Adrenal gland (tissue), 19 donors: ENCODE data around the gene GNMT. TPM values are rescaled to one million over a fixed set of nuclear protein-coding genes. Genes with fewer than 3 reads are reported as not detected.

Source experiments
- DNase-seq, 7 donors: peaks; one replicate each; pipeline ENCODE4 v3.0.0-alpha.2; 2019 to 2020
- H3K27ac ChIP-seq, 5 donors: fragments of 200-600 bp; sonication (generic) in 4 of 5; 1 replicate in 3 of 5; 2 replicates in 2 of 5; pipeline versions ENCODE4 v1.5.1 to v1.8.0; 2016 to 2020; ENCODE audit warnings: mild to moderate bottlenecking in 1 of 5
- H3K27me3 ChIP-seq: fragments of 200-600 bp; 2 replicates; pipeline ENCODE4 v1.8.0; 2021
- H3K36me3 ChIP-seq, 2 donors: fragments of 200-600 bp; replicated peaks in 1 of 2; 1 replicate in 1 of 2; 2 replicates in 1 of 2; pipeline versions ENCODE4 v1.5.1 to v1.8.0; 2018 to 2022
- H3K4me1 ChIP-seq, 2 donors: fragments of 200-600 bp; replicated peaks in 1 of 2; 1 replicate in 1 of 2; 2 replicates in 1 of 2; pipeline versions ENCODE4 v1.5.1 to v1.8.0; 2018 to 2021
- H3K4me3 ChIP-seq, 4 donors: fragments of 200-600 bp; sonication (generic) in 3 of 4; one replicate each; pipeline ENCODE4 v1.5.1; 2016 to 2018
- H3K9me3 ChIP-seq, 3 donors: fragments of 200-600 bp; sonication (generic) in 1 of 3; replicated peaks in 1 of 3; 1 replicate in 2 of 3; 2 replicates in 1 of 3; pipeline versions ENCODE4 v1.5.1 to v1.8.0; 2016 to 2021
- POLR2A ChIP-seq, 2 donors: fragments of 450-650 bp; IDR thresholded peaks; one replicate each; pipeline ENCODE4 v1.6.1; 2017; ENCODE audit warnings: antibody characterized with exemption in 2 of 2, mild to moderate bottlenecking in 2 of 2, moderate library complexity in 1 of 2
- WGBS, 4 donors: extraction: QIAGEN DNeasy Blood & Tissue Kit in 2 of 4; methylation state at CpG; one replicate each; pipeline versions ENCODE4 v1.1.5 to v1.1.7; 2013 to 2017; 5-methylcytosine and 5-hydroxymethylcytosine counted together
- intact Hi-C, 2 donors: fragments of 100-400 bp; cut with DNase I; formaldehyde crosslinking; loops; one replicate each; pipeline versions ENCODE4 v1.14.1 to v1.15.0; 2022 to 2023
- long read RNA-seq, 10 donors: library from polyadenylated mRNA in 3 of 10; unstranded in 2 of 10; stranded (forward) in 1 of 10; transcript quantifications; one replicate each; pipeline ENCODE4 v2.0.0 and lab custom pipeline, GENCODE V29; 2021 to 2026
- polyA plus RNA-seq, 3 donors: library from polyadenylated mRNA; stranded (reverse); fragments of 200-250 nt in 2 of 3; fragments of 350-450 nt in 1 of 3; fragmentation: Illumina TruSeq in 1 of 3; extraction: RNeasy Lipid Tissue Mini Kit (QIAGEN cat#74804) in 1 of 3; gene quantifications; one replicate each; pipeline ENCODE4 v1.2.3, GENCODE V29; 2013 to 2014
- total RNA-seq, 9 donors: library from RNA; depleted of rRNA in 4 of 9; stranded (reverse); fragments of >200 nt in 4 of 9; fragments of 120-200 nt in 1 of 9; fragmentation: NEBNext Ultra II Directional in 1 of 9; extraction: Animal tissue kit (Norgen Biotek cat#: 25700) in 1 of 9; gene quantifications; one replicate each; pipeline versions ENCODE4 v1.1.0 to v1.2.4, GENCODE V29; 2013 to 2023
- TF ChIP-seq, protein P1 (sequence below), 6 experiments: fragments of 450-650 bp in 4 of 6; fragments of 200-600 bp in 2 of 6; sonication (generic) in 1 of 6; IDR thresholded peaks; 1 replicate in 5 of 6; 2 replicates in 1 of 6; pipeline versions ENCODE4 v1.5.1 to v1.8.0; 2016 to 2021; ENCODE audit warnings: antibody characterized with exemption in 6 of 6, mild to moderate bottlenecking in 2 of 6, moderate library complexity in 1 of 6
- donor health status: healthy with polysubstance abuse.
- donor health status: Bipolar disorder and iron deficiency.
- donor health status: DM: yes; HTN: yes; CAD: no.
- donor health status: DM: no; HTN: no; CAD: no.
- donor health status: DM: no; HTN: no; CAD: no.
- donor health status: DM: yes; HTN: yes; CAD: no.

GNMT gene
- under 1 TPM in 5 of 9 donors, not detected in 4; 0.28 to 0.65 (median 0.52) TPM for total RNA-seq
- 1 to 10 TPM in 2 of 3 donors, under 1 TPM in 1; 0.29 to 4.4 (median 1.1) TPM for polyA plus RNA-seq
- long read RNA-seq, donor 1, partial matches to known transcripts = 5 of 5 reads
- long read RNA-seq, donor 1, other reads (novel, unspliced or antisense) = 0 of 5 reads
- long read RNA-seq, donor 2 = 0 reads
- long read RNA-seq, donor 3 = 0 reads
- long read RNA-seq, donor 4, partial matches to known transcripts = 0 of 1 reads
- long read RNA-seq, donor 4, other reads (novel, unspliced or antisense) = 1 of 1 reads
- long read RNA-seq, donor 5, partial matches to known transcripts = 0 of 1 reads
- long read RNA-seq, donor 5, other reads (novel, unspliced or antisense) = 0 of 1 reads
- long read RNA-seq, donor 6 = 0 reads
- long read RNA-seq, donor 7, partial matches to known transcripts = 5 of 5 reads
- long read RNA-seq, donor 7, other reads (novel, unspliced or antisense) = 0 of 5 reads
- long read RNA-seq, donor 8 = 0 reads
- long read RNA-seq, donor 9 = 0 reads
- long read RNA-seq, donor 10 = 0 reads

DNA sequence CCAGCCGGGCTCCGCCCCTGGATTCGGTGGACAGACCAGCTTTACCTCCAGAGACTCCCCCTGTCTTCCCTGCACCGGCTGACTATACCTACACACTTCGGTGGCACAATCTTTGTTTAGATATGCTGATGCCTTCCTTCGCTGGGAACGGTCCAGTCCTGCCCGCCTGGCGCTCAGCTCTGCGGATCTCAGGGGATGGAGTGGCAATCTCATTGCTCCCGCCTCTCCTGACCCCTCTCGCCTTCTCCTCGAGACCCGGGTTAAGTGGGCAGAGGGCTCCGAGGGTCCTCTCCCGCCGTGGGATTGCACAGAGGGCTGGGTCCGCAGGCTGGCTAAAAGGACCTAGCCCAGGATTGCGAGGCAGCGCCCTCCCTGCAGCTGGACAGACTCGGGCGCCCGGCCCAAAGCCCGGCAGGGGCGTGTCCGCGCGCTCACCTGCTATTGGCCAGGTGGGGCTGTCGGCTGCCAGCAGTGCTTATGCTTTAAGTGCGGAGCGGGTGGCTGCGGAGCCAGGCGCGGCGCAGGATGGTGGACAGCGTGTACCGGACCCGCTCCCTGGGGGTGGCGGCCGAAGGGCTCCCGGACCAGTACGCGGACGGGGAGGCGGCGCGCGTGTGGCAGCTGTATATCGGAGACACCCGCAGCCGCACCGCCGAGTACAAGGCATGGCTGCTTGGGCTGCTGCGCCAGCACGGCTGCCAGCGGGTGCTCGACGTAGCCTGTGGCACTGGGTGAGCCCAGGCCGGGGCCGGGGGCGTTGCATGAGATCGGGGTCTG is at the start of gene GNMT:
Gene GNMT, plus strand, starts transcription at position 512 of the 777 bp plus-strand sequence. Its CDS starts 14 bp downstream, at position 526.
- Histone ChIP-seq H3K27me3 (no peaks in the 10 kb centered on the region), H3K36me3 (peaks cover 0 to 15% of the 10 kb centered on the region in 2 donors), H3K27ac (peak within 1 kb of the TSS in 1 of 5 donors; percentile 29), H3K9me3 (no peaks in the 10 kb centered on the region), H3K4me3 (peak within 1 kb of the TSS in 1 of 4 donors; percentile 59), H3K4me1 (peaks cover 10% of the 10 kb centered on the region in 2 donors)
- peak; percentile 46 to 71 (median 55) for DNase-seq
- TF ChIP-seq, protein P1, sequence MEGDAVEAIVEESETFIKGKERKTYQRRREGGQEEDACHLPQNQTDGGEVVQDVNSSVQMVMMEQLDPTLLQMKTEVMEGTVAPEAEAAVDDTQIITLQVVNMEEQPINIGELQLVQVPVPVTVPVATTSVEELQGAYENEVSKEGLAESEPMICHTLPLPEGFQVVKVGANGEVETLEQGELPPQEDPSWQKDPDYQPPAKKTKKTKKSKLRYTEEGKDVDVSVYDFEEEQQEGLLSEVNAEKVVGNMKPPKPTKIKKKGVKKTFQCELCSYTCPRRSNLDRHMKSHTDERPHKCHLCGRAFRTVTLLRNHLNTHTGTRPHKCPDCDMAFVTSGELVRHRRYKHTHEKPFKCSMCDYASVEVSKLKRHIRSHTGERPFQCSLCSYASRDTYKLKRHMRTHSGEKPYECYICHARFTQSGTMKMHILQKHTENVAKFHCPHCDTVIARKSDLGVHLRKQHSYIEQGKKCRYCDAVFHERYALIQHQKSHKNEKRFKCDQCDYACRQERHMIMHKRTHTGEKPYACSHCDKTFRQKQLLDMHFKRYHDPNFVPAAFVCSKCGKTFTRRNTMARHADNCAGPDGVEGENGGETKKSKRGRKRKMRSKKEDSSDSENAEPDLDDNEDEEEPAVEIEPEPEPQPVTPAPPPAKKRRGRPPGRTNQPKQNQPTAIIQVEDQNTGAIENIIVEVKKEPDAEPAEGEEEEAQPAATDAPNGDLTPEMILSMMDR (IDR thresholded peaks at IDR 0.05) = no peak
- TF ChIP-seq POLR2A (IDR thresholded peaks at IDR 0.05) = no peak
- intact Hi-C loops = no loop called here
- WGBS, 4 donors = 2 to 24% (median 3%) methylated on average over 10 to 62 of the region's 62 CpGs

- Histone ChIP-seq H3K27ac (no peak overlapping the region), H3K27me3 (no peaks in the 10 kb centered on the region), H3K9me3 (no peaks in the 10 kb centered on the region), H3K4me1 (peaks cover 6 to 7% of the 10 kb centered on the region in 2 donors), H3K36me3 (no peaks in the 10 kb centered on the region), H3K4me3 (peak overlapping the region in 1 of 4 donors; percentile 44)
- DNase-seq = peak in 1 of 7 donors; percentile 13
- 16 to 32% (median 21%) methylated on average over 13 to 49 of the region's 49 CpGs for WGBS, 4 donors
- TF ChIP-seq, protein P1 (IDR thresholded peaks at IDR 0.05) = no peak
- no peak for TF ChIP-seq POLR2A (IDR thresholded peaks at IDR 0.05)
- intact Hi-C loops = no loop called here
Measured at GRCh38 chr6:42911171-42912021, 49.2 kb upstream of the GNMT start.

DNA sequence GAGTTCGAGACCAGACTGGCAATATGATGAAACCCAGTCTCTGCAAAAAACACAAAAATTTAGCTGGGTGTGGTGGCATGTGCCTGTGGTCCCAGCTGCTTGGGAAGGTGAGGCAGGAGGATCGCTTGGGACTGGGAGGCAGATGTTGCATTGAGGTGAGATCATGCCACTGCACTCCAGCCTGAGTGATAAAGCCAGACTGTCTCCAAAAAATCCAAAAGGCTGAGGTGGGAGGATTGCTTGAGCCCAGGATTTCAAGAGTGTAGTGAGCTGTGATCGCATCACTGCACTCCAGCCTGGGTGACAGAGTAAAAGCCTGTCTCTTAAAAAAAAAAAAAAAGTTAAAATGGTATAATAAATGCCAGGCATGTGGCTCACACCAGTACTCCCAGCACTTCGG is 46.0 kb upstream of the GNMT start:
- WGBS, 4 donors = 78 to 93% (median 82%) methylated on average over 4 of the region's 4 CpGs
- intact Hi-C loops = no loop called here
- Histone ChIP-seq H3K27me3 (no peaks in the 10 kb centered on the region), H3K4me1 (peaks cover 6 to 7% of the 10 kb centered on the region in 2 donors), H3K4me3 (no peak overlapping the region), H3K9me3 (no peaks in the 10 kb centered on the region), H3K27ac (no peak overlapping the region), H3K36me3 (no peaks in the 10 kb centered on the region)
- TF ChIP-seq, protein P1 (IDR thresholded peaks at IDR 0.05) = no peak
- TF ChIP-seq POLR2A (IDR thresholded peaks at IDR 0.05) = no peak
- DNase-seq = no peak
